ENCODE data around the gene SIRPA.

The SIRPA gene

GRCh38 chr20:1951436-1952115 is 56.4 kb downstream of the SIRPA start:
- DNase-seq (ENCODE audit: low read depth), result no peak

DNA sequence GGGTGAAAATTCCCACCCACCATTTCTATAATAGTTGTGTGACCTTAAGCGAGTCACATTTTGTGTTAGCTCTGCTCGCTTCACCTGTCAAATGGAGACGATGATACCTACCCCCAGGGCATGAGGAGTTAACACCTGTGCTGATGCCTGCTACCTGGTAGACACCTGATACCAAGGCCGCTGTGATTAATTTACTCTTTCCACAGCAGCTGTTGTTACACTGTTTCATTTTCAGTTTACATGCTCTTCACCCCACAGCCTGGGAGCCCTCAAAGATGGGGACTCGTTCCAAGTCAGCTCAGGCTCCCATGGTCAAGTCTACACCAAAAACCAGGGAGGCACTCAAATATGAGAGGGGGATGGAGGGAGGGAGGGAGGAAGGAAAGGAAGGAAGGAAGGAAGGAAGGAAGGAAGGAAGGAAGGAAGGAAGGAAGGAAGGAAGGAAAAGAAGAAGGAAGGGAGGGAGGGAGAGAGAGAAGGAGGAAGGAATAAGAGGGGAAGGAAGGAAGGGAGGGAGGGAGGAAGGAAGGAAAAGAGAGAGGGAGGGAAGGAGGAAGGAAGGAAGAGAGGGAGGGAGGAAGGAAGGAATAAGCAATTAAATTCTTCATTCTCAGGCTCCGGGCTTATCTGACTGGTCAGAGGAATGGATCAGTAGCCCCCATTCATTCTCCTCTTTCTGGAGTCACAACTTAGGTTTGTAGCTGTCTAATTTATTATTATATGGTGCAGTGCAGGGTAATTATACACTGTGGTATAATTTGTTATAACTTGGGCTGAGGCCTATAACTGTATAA is 57.7 kb downstream of the SIRPA start:
- no peak for DNase-seq (ENCODE audit: low read depth)

DNA sequence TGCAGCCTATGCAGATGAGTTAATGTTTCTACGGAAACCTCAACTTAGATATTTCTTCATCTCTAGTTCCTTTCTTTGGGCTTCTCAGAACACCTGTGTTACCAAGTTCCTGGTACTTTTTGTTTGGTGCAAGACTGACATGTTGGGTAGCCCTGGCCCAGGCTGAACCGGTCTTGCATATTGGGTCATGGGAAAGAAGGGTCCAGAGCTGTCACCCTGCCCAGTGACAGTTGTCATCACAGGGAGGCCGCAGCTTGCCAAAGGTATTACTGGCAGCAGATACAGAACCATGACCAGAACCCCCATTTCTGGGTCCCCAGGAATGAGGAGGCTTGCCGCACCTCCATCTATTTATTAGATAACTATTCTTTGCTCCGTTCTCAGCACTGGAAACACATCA is 58.4 kb downstream of the SIRPA start:
- DNase-seq (ENCODE audit: low read depth), result no peak

- DNase-seq (ENCODE audit: low read depth), result no peak
Measured at GRCh38 chr20:1955217-1955616, 60.0 kb downstream of the SIRPA start.

DNA sequence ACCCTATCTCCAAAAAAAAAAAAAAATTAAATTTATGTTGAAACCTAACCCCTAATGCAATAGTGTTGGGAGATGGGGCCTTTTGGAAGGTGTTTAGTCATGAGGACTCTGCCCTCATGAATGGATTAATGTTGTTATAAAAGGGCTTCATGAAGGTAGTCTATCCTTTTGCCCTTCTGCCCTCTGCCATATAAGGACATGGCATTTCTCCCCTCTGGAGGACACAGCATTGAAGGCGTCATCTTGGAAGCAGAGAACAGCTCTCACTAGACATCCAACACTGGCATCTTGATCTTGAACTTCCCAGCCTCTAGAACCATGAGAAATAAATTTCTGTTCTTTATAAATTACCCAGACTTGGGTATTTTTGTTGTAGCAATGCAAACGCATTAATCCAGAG is 63.2 kb downstream of the SIRPA start:
- no peak for DNase-seq (ENCODE audit: low read depth)

- DNase-seq (ENCODE audit: low read depth), result no peak
Measured at GRCh38 chr20:1959156-1959555, 63.9 kb downstream of the SIRPA start.

- no peak for DNase-seq (ENCODE audit: low read depth)
Measured at GRCh38 chr20:1961374-1961773, 66.2 kb downstream of the SIRPA start.

DNA sequence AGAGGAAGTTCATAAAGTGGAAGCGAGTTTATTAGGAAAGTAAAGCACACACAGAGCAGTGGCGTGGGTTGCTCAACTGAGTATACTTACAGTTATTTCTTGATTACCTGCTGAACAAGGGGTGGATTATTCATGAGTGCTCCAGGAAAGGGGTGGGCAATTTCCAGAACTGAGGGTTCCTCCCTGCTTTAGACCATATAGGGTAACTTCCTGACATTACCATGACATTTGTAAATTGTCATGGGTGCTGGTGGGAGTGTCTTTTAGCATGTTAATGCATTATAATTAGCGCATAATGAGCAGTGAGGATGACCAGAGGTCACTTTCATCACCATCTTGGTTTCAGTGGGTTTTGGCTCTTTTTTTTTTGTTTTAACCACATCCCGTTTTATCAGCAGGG is 68.9 kb downstream of the SIRPA start:
- DNase-seq (ENCODE audit: low read depth), result no peak

DNA sequence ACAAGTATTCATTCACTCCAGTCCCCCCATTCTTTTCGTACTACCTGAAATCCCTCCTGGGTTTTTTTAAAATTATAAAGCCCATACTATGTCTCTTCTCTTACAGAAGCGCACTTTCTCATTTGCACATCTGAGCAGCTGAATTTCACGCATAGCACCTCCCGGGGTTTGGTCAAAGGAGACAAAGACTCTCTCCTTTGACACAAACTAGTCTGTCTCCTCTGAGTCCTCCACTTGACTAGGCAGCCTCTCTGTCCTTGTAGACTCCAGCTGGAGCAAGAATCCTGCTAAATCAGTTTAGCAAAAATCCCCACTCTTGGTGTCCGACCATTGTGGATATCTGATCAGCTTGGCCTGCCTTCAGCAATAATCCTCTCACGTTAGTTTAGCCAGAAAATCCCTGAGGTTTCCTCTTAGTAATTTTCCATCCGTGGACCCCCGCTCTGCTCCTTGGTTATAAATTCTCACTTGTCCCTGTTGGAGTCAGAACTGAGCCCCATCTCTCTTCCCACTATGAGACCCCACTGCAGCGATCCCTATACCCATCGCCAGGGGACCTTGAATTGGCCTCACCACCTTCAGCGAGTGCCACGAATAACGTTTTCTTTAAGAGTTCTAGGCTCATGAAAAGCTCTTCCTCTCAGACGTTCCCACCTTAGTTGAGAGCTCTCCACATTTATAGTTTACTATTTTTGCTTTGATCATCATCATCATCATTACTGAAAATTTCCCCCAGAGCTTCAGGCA is 69.6 kb downstream of the SIRPA start:
- no peak for DNase-seq (ENCODE audit: low read depth)

DNA sequence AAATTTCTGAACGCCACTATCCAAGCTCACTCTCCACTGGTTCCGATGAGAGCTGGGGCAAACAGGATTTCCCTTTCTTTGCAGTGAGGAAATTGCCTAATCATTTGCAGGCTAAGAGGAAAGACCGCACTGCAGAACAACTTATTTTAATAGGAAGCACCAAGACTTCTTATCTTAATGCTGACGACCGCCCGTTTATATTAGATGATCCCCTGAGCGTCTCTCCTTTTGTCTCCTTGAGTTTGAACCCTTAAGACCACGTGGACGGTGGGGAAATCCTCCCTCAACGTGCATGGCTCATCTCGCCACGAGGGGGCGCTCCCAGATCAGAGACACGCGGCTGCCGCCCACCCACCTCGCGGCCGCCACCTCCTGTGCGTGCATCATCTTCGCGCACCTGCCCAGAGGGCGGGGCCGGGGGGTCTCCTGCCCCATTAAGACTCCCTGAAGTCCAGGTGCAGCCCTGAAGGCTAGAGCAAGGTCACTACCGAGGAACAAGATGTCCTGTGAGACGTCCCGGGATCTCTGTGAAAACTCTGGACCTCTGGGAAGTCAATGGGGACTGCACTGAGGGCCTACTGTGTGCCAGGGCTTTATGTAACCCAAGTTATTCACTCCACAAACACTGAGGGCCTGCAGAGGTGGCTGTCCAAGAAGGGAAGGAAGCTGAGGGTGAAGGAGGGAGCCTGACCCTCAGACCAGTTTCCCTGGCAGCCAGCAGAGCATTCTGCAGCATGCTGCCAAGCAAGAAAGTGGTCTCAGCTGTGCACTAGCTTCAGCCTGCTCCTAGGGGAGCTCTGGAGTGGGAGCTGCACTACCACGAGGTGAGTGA is 70.5 kb downstream of the SIRPA start:
- peak; percentile 9 for DNase-seq (ENCODE audit: low read depth)

- DNase-seq (ENCODE audit: low read depth), result no peak
Measured at GRCh38 chr20:1968964-1969363, 73.8 kb downstream of the SIRPA start.

DNA sequence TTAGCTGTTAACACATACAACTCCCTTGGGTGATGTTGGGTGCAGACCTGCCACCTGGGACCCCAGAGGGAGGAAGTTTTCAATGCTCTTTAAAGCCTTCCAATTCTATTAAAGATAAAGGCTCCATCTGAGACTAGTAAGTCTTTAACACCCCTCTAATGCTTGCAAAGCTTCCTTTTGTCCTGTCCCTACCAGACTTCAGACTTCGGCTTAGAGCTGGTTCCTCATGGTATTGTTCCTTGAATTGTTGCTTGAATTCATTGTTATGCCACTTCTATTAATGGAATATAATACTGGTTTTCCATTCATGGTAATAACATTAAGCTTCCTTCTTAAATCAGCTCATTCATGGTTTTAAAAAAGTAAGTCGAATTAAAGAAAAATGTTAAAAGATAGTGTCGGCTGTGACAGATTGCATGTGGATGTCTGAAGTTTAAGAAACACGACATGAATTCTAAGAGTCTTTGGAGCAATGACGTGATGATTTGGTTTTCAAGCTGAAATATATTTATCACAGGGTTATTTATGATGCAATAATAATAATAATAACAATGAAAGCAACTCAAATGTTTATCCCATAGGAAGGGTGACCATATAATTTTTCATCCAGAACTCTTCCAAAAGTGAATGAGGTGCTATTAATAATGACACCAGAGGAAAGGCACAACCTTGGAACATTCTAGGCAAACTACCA is 76.8 kb downstream of the SIRPA start:
- DNase-seq (ENCODE audit: low read depth), result no peak

DNA sequence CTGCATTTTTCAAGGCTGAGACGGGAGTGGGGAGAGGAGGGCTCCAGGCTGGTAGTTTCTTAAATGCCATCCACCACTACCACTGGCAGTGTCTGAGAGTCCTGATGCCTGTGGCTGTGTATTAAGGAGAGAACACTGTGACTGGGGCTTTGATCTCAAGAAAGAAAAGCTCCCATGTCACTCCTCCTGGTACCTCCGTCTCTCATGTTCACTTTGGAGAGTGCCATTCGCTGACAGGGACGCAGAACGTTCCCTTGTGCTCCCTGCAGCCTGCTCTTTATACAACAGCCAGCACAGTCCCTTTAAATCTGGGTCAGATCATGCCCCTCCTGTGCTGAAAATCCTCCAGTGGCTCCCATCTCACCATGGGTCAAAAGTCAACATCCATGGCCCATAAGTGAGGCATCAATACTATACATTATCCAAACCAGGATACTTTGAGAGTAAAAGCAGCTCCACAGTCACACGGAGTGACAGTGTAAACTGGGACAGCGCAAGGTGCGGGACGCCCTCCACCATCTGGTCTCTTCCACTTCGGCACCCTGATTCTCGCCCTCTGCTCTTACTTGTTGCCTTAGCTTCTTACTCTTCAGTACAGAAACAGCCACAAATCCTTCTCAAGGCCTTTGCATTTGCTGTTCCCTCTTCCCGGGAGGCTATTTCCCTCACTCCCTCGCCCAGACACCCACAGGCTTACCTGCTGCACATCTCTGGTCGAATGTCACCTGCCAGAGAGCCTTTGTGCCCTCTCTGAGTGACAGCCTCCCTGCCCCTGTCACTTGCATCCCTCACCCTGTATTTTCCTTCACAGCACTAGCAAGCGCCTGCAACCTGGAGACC is 78.6 kb downstream of the SIRPA start:
- no peak for DNase-seq (ENCODE audit: low read depth)

DNA sequence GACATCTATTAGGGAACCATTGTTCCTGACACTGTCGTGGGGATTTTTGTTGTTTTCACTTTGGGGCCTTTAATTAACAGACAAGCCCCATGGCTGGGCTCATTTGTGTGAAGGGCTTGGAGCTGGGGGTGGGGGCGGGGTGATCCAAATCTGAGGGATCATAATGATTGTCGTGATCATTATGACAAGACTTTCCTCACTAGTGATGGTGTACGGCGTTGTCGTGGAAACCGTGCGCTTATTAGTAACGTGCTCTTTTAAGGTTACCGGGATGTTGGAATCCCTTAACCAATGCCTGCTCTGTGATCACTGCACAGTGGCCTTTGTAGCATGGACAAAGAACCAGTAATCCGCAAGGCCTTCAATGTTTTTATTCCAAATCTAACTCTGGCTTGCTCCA is 80.1 kb downstream of the SIRPA start:
- DNase-seq (ENCODE audit: low read depth), result no peak

DNA sequence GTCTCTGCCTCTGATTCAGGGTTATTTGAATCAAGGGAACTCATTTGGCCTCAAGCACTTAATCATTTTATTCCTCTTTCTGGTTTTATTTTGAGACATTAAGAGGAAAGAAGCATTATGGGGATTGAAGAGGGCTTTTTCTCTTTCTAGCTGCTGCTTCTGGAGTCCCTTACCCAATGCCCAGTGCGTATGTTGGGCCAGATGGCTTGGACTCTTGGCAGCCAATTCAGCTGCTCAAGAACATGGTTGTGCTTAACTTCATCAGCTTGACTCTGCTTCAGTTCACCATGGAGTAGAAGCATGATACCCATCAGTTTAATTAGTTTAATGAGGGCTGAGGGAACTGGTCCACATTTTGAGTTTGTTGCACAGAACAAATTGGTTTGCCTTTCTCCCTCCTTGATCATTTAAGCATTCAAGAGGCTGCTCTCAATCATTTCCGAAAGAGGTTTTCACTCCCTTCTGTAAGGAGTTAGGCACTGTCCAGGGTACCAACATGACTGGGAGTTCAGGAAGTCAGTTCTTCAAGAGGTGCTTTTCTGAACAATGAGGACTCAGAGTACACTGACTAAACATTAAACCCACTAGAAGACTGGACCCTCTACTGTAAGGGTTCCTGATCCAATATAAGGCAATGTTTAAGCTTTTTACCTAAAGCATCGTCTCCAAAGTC is 84.0 kb downstream of the SIRPA start:
- no peak for DNase-seq (ENCODE audit: low read depth)

- no peak for DNase-seq (ENCODE audit: low read depth)
Measured at GRCh38 chr20:1982686-1983085, 87.5 kb downstream of the SIRPA start.

DNA sequence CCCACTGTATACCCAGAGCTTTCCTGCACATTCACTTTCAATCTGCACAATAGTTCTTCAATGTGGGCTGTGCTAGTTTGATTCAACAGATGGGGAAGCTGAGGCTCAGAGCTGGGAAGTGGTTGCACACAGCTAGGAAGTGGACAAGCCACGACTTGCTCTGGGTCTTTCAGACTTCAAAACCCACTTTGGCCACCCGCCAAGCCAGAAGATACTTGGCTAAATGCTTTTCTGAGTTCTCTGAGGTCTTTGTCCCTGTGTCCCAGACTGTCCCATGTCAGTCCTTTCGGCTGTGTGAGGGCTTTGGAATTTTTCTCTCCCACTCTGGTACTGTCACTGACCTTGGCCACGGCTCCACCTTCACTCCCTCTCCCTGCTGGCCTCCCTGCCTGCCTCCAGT is 88.1 kb downstream of the SIRPA start:
- DNase-seq (ENCODE audit: low read depth), result no peak

GRCh38 chr20:1987826-1988225 is 92.6 kb downstream of the SIRPA start:
- DNase-seq (ENCODE audit: low read depth), result no peak
